Coronary artery (tissue), 2 donors: ENCODE results near the gene RAPGEF5.

Experiments used
- DNase-seq: peaks from one replicate; pipeline ENCODE4 v3.0.0-alpha.2; 2017; ENCODE audit warnings: low spot score
- H3K27ac ChIP-seq, 2 donors: fragments of 200-600 bp; sonication (generic); one replicate each; pipeline ENCODE4 v1.5.1; 2016 to 2019
- H3K4me3 ChIP-seq: fragments of 200-600 bp; sonication (generic); 2 replicates; pipeline ENCODE4 v1.5.1; 2016; ENCODE audit warnings: mild to moderate bottlenecking, moderate library complexity
- TF ChIP-seq, protein P1 (sequence below): fragments of 200-600 bp; sonication (generic); IDR thresholded peaks from one replicate; pipeline ENCODE4 v1.5.1; 2019; ENCODE audit warnings: antibody characterized with exemption

The RAPGEF5 gene

DNA sequence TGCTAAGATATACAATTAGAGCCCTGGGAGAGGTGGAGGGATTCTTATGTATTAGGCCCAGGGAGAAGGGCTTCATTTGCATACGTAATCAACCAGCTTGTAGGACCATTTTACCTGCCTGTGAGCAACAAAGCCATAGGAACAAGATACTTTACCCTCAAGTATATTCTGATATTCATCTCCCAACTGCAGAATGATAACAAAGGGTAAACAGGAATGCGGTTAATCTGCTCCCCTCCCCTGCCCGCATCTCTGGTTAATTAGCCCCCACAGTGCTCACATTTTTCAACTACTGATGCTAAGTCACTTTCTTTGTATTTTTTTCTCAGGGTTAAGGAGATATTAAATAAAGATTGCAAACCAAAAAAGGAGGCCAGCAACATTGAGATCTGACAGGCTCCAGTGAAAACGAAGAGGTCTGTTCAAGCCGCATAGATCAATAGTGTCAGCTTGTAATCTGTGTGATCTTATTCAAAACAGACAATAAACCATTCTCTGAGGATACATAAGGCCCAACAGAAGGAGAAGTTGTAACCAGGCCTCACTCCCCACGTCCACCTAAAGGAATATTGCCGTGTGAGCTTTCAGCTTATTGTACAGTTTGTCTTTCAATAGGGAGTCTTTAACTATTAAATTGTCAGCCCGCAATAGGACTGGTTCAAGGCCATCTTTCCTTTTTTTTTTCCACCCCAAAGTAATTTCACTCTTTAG lies 203.4 kb downstream of the RAPGEF5 start:
- Histone ChIP-seq H3K4me3 (no peak overlapping the region), H3K27ac (peak overlapping the region in 1 of 2 donors; percentile 32)
- DNase-seq: no peak
- TF ChIP-seq, protein P1, sequence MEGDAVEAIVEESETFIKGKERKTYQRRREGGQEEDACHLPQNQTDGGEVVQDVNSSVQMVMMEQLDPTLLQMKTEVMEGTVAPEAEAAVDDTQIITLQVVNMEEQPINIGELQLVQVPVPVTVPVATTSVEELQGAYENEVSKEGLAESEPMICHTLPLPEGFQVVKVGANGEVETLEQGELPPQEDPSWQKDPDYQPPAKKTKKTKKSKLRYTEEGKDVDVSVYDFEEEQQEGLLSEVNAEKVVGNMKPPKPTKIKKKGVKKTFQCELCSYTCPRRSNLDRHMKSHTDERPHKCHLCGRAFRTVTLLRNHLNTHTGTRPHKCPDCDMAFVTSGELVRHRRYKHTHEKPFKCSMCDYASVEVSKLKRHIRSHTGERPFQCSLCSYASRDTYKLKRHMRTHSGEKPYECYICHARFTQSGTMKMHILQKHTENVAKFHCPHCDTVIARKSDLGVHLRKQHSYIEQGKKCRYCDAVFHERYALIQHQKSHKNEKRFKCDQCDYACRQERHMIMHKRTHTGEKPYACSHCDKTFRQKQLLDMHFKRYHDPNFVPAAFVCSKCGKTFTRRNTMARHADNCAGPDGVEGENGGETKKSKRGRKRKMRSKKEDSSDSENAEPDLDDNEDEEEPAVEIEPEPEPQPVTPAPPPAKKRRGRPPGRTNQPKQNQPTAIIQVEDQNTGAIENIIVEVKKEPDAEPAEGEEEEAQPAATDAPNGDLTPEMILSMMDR: no peak

DNA sequence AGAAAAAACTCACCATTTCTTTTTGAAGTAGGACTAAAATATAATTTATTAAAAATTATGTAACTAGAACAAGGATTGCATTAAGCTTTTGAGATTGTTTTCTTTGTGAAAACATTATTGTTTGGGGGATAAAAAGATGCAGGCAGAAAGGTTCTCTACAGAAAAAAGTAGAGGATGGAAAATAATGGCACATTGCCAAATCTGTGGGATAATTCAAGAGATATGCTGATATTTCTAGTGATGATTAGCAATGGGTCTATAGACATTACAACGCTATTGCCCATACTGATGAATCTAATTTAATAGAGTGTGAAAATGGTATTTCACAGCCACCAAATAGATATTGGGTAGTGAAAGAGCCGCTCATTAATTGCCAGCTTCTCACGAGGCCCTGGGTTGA lies 204.3 kb downstream of the RAPGEF5 start:
- Histone ChIP-seq H3K4me3 (no peak overlapping the region), H3K27ac (no peak overlapping the region)
- TF ChIP-seq, protein P1: no peak
- DNase-seq: no peak

DNA sequence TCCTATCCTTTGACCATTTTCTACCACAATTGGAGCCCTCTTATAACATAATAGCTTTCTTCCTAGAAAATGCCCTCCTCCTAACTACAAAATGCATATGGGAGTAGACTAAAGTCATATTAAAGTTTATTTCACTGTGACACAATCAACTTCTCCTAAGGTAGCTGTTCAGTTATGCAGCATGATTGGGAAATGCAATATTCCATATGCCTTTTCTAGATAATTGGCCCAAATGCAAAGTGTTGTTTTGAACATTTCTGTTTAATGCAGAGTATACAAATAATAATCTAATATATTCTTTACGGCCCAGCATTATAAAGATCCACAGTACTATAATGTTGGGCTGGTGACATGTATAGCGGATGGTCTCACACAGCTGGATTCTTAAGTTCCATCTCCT lies 205.1 kb downstream of the RAPGEF5 start:
- H3K27ac ChIP-seq: no peak overlapping the region
- DNase-seq: no peak

DNA sequence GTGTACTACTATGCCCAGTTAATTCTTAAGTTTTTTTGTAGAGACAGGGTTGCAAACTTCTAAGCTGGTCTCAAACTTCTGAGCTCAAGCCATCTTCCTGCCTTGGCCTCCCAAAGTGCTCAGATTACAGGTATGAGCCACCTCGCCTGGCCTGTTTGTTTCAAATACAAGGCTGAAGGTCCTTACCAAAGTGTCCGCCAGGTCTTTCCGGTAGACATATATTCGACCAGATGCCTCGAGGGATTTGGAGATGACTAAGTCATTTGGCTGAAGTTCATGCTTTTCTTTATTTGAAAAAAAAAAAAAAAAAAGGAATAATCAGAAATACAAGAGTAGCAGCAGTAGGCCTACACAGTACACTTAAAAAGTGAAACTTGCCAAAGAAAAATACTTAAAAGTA lies 206.7 kb downstream of the RAPGEF5 start:
- Histone ChIP-seq H3K4me3 (no peak overlapping the region), H3K27ac (no peak overlapping the region)
- TF ChIP-seq, protein P1: no peak
- DNase-seq: no peak

More for the DNA sequence above, 205.1 kb downstream of the RAPGEF5 start:
- H3K4me3 ChIP-seq: no peak overlapping the region
- TF ChIP-seq, protein P1: no peak

DNA sequence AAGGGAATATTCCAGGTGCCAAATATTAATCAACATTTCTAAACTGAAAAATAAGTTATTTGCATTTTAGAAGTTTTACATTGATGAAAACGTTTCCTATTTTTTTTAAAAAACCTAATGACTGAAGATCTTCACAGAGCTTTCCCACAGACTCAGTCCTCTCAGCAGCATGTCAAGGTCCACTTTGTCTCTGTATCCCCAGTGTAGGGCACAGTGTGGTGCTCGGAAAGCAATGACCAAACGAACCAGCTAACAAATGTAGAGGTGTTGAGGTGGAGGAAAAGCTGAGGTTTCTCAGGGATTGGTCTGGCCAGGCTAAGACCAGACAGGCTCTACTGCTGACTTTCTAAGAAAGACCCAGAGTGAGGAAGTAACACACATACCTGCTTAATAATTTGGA lies 209.1 kb downstream of the RAPGEF5 start:
- Histone ChIP-seq H3K4me3 (no peak overlapping the region), H3K27ac (no peak overlapping the region)
- no peak for DNase-seq
- TF ChIP-seq, protein P1: no peak

DNA sequence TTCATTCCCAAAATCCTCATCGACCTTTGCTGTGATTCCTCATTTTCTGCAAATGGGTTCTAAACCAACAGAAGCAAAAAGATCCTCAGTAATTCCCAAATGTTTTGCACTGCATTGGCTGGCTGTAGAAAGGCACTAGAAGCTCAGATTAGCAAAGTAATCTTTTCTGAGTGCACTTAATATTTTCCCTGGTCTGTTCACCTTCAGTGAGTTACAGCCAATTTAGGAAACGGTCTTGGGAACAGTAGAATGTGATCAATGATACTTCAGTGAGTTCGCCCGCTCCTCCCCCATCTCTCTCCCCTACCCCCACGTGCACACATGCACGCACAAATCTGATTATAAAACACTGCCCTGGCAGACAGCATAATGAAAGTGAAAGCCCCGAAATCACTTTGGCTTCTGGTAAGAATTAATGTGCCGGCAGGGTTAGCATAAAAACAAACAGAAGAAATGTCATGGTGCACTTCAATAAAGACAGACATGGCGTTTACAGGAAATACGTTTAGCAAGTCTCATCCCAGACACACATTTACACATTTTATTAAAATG lies 209.9 kb downstream of the RAPGEF5 start:
- H3K27ac ChIP-seq: no peak overlapping the region
- H3K4me3 ChIP-seq: peak overlapping the region; percentile 43
- DNase-seq: no peak
- TF ChIP-seq, protein P1: no peak

DNA sequence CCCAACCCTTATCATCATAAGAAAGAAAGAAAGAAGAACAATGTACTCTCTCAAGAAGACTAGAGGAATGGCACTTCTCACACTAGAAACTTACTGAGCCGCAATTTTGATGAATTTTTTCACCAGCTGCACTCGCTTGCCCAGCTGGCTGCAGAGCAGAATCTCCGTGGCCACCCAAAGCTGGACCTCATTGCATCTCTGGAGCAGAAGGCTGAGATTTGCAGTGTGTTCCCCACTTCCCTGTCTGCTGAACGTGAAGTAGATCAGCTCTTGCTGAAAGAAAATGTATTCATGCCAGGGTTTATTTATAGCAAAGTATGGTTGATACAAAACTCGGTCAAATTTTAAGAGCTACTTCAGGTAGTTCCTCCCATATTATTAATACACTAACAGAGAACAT lies 212.0 kb downstream of the RAPGEF5 start:
- no peak overlapping the region for H3K4me3 ChIP-seq
- H3K27ac ChIP-seq: no peak overlapping the region
- TF ChIP-seq, protein P1: no peak
- no peak for DNase-seq
